Activated T-helper 2 cell treated with anti-CD3 and anti-CD28 coated beads, Interferon-gamma antibody, Interleukin-2, Interleukin-4, amounts not matched to agents 10 μg/mL and 5 μg/mL and 100 μg/mL, durations not matched to agents 14 hours and 24 hours and 36 hours (primary cell): ENCODE results near the gene MYRIP. TPM values are rescaled to one million over a fixed set of nuclear protein-coding genes. Genes with fewer than 3 reads are reported as not detected.
"Not testable (repeated sequence)": the region's sequence is repeated elsewhere in the genome, so short reads cannot be mapped to it uniquely, and the experiment has no call there.

Experiments
- DNase-seq: peaks from one replicate; pipeline ENCODE4 v3.0.0; 2021; ENCODE audit warnings: low spot score
- H3K27ac Mint-ChIP-seq: one replicate; pipeline ENCODE4 v1.8.0; 2021; ENCODE audit warnings: mixed read lengths
- H3K27me3 Mint-ChIP-seq: one replicate; pipeline ENCODE4 v1.8.0; 2021; ENCODE audit warnings: low read depth, mixed read lengths
- H3K36me3 Mint-ChIP-seq: one replicate; pipeline ENCODE4 v1.8.0; 2021; ENCODE audit warnings: low read depth, mixed read lengths
- H3K4me1 Mint-ChIP-seq: one replicate; pipeline ENCODE4 v1.8.0; 2021; ENCODE audit warnings: low read depth, mixed read lengths
- H3K4me3 Mint-ChIP-seq: one replicate; pipeline ENCODE4 v1.8.0; 2021; ENCODE audit warnings: low read depth, mild to moderate bottlenecking, moderate library complexity, mixed read lengths
- H3K9me3 Mint-ChIP-seq: one replicate; pipeline ENCODE4 v1.8.0; 2021; ENCODE audit warnings: mixed read lengths
- intact Hi-C: fragments of 100-400 bp; cut with micrococcal nuclease; formaldehyde crosslinking; loops from one replicate; pipeline ENCODE4 v1.15.1; 2023
- total RNA-seq: library from RNA; stranded (reverse); gene quantifications from 2 replicates; pipeline ENCODE4 v1.2.3, GENCODE V29; 2022

Gene MYRIP
- total RNA-seq, 1 donor from 2014 or later, result not detected

GRCh38 chr3:39811561-39811960 lies 2.2 kb downstream of the MYRIP start:
- H3K4me3 Mint-ChIP-seq, result no peak overlapping the region
- DNase-seq, result no peak
- intact Hi-C loops, result no loop called here
- H3K4me1 Mint-ChIP-seq, result peaks cover 7% of the 10 kb centered on the region
- H3K27me3 Mint-ChIP-seq, result peaks cover 52% of the 10 kb centered on the region
- no peaks in the 10 kb centered on the region for H3K9me3 Mint-ChIP-seq
- no peak overlapping the region for H3K27ac Mint-ChIP-seq
- H3K36me3 Mint-ChIP-seq, result no peaks in the 10 kb centered on the region

DNA sequence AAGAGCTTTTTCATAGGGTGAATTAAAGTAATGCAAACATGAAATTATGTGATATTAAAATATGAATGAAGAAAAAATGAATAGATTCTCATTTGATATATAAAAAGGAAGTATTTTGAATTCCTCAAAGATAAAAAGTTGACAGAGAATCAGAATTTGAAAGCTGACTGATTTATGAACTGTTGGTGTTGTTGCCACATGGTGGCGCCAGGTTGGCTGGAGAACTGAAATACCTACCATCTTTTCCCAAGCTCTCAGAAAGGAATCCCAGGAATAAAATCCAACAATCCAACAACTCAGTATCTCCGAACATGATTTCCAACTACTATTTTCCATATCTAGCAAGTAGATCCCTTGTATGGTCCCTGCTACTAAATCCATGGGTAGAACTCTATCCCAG lies 3.1 kb downstream of the MYRIP start:
- H3K4me3 Mint-ChIP-seq, result no peak overlapping the region
- peaks cover 7% of the 10 kb centered on the region for H3K4me1 Mint-ChIP-seq
- H3K9me3 Mint-ChIP-seq, result no peaks in the 10 kb centered on the region

DNA sequence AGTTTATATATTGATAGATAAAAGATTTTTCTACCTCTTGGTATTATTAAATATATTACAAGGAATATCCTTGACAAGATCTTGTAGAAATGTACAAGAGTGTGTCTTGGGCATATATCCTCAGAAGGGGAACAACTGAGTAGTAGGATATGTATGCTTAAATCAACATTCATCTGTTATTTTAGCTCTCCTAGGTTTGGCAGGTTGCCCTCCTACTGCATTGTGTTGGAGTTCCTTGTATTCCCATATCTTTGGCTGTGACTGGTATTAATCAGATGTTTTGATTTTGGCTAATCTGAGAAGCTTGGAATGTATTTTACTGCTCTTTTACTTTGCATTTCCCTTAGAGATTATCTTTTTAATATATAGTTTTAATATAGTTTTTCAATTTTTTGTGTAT lies 4.6 kb downstream of the MYRIP start:
- Mint-ChIP-seq H3K36me3 (no peaks in the 10 kb centered on the region), H3K27ac (no peak overlapping the region), H3K4me1 (peaks cover 2% of the 10 kb centered on the region), H3K4me3 (no peak overlapping the region), H3K27me3 (peaks cover 27% of the 10 kb centered on the region), H3K9me3 (no peaks in the 10 kb centered on the region)
- intact Hi-C loops, result no loop called here
- DNase-seq, result no peak

More for the DNA sequence above, 3.1 kb downstream of the MYRIP start:
- intact Hi-C loops, result no loop called here
- Mint-ChIP-seq H3K27ac (no peak overlapping the region), H3K36me3 (no peaks in the 10 kb centered on the region), H3K27me3 (peaks cover 42% of the 10 kb centered on the region)
- no peak for DNase-seq

- no peaks in the 10 kb centered on the region for H3K9me3 Mint-ChIP-seq
- H3K36me3 Mint-ChIP-seq, result no peaks in the 10 kb centered on the region
- peaks cover 2% of the 10 kb centered on the region for H3K27me3 Mint-ChIP-seq
- intact Hi-C loops, result no loop called here
- no peak for DNase-seq
- no peak overlapping the region for H3K27ac Mint-ChIP-seq
- no peak overlapping the region for H3K4me3 Mint-ChIP-seq
- no peaks in the 10 kb centered on the region for H3K4me1 Mint-ChIP-seq
Measured at GRCh38 chr3:39819899-39820298, 10.5 kb downstream of the MYRIP start.

- H3K36me3 Mint-ChIP-seq, H3K27me3 Mint-ChIP-seq, intact Hi-C loops, H3K27ac Mint-ChIP-seq, H3K4me1 Mint-ChIP-seq, DNase-seq, H3K9me3 Mint-ChIP-seq, H3K4me3 Mint-ChIP-seq: not testable (repeated sequence)
Measured at GRCh38 chr3:39833764-39834163, 24.4 kb downstream of the MYRIP start.

- H3K4me1 Mint-ChIP-seq, result no peaks in the 10 kb centered on the region
- intact Hi-C loops, result no loop called here
- H3K36me3 Mint-ChIP-seq, result no peaks in the 10 kb centered on the region
- no peak overlapping the region for H3K27ac Mint-ChIP-seq
- H3K27me3 Mint-ChIP-seq, result no peaks in the 10 kb centered on the region
- H3K4me3 Mint-ChIP-seq, result no peak overlapping the region
- H3K9me3 Mint-ChIP-seq, result no peaks in the 10 kb centered on the region
- DNase-seq, result no peak
Measured at GRCh38 chr3:39839484-39839883, 30.1 kb downstream of the MYRIP start.

DNA sequence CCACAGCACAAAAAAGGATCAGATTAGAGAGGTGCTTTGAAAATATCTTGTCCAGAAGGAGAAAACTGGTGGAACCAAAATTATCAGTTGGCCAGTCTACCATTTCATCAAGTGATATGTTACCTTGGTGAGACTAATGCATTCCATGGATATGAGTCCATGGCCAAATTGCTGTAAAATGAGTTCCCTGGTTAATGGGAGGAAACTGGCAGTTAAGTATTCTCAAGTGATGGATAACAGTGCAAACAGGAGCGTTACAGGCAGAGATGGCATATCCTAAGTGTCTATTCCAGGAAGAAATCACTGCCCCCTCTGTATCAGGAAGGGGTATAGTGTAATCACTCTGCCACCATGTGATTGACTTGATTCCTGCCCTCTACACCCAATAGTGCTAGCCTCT lies 34.0 kb downstream of the MYRIP start:
- Mint-ChIP-seq H3K4me3 (no peak overlapping the region), H3K27me3 (no peaks in the 10 kb centered on the region), H3K36me3 (no peaks in the 10 kb centered on the region), H3K27ac (no peak overlapping the region), H3K4me1 (no peaks in the 10 kb centered on the region), H3K9me3 (no peaks in the 10 kb centered on the region)
- intact Hi-C loops, result no loop called here
- DNase-seq, result no peak

- no peaks in the 10 kb centered on the region for H3K4me1 Mint-ChIP-seq
- no peak for DNase-seq
- H3K27me3 Mint-ChIP-seq, result no peaks in the 10 kb centered on the region
- no peaks in the 10 kb centered on the region for H3K36me3 Mint-ChIP-seq
- H3K4me3 Mint-ChIP-seq, result no peak overlapping the region
- intact Hi-C loops, result no loop called here
- H3K27ac Mint-ChIP-seq, result no peak overlapping the region
- H3K9me3 Mint-ChIP-seq, result no peaks in the 10 kb centered on the region
Measured at GRCh38 chr3:39848365-39848764, 39.0 kb downstream of the MYRIP start.

DNA sequence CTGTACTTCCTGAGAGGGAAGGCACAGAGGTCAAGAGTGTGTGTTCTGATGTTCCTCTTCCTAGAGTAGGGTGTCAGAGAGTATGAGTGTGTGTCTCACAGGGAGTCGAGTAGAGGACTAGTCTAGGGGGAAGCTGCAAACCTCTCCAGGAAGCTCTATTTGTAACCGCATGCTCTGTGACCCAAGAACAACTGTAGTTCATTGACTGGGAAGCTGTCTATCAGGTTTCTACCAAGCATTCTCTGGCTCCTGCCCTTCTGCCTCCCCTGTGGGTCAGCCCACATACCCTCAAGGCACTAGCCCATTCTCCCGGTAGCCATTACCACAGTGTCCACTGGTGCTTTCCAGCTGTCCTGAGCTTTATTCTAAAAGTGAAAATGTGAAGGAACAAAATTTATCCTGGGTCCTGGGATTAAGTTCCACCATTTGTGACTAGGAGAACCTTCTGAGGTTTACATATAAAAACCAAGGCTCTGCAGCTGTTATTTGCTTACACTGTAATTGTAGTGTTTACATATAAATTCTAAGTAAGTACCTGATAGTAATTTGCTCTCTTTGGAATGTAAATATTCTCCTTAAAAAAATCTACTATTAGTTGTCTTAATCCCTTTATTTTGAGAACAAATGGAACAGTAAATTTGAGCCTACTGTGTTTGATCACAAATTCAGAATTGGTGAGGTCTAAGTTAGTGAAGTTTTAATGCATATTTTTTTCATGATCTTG lies 40.7 kb downstream of the MYRIP start:
- Mint-ChIP-seq H3K27ac (no peak overlapping the region), H3K9me3 (no peaks in the 10 kb centered on the region), H3K27me3 (no peaks in the 10 kb centered on the region), H3K36me3 (no peaks in the 10 kb centered on the region), H3K4me1 (no peaks in the 10 kb centered on the region), H3K4me3 (no peak overlapping the region)
- no peak for DNase-seq
- intact Hi-C loops, result no loop called here

- intact Hi-C loops, result no loop called here
- no peak overlapping the region for H3K4me3 Mint-ChIP-seq
Measured at GRCh38 chr3:39850716-39851032, 41.3 kb downstream of the MYRIP start.

GRCh38 chr3:39855517-39855916 lies 46.1 kb downstream of the MYRIP start:
- intact Hi-C loops, result no loop called here
- no peak overlapping the region for H3K4me3 Mint-ChIP-seq
- no peaks in the 10 kb centered on the region for H3K27me3 Mint-ChIP-seq
- no peaks in the 10 kb centered on the region for H3K4me1 Mint-ChIP-seq
- DNase-seq, result no peak
- H3K27ac Mint-ChIP-seq, result no peak overlapping the region
- peaks cover 10% of the 10 kb centered on the region for H3K9me3 Mint-ChIP-seq
- H3K36me3 Mint-ChIP-seq, result no peaks in the 10 kb centered on the region

More at GRCh38 chr3:39850716-39851032, 41.3 kb downstream of the MYRIP start:
- no peaks in the 10 kb centered on the region for H3K9me3 Mint-ChIP-seq
- no peaks in the 10 kb centered on the region for H3K4me1 Mint-ChIP-seq
- H3K27ac Mint-ChIP-seq, result no peak overlapping the region
- H3K27me3 Mint-ChIP-seq, result no peaks in the 10 kb centered on the region
- DNase-seq, result no peak
- no peaks in the 10 kb centered on the region for H3K36me3 Mint-ChIP-seq

DNA sequence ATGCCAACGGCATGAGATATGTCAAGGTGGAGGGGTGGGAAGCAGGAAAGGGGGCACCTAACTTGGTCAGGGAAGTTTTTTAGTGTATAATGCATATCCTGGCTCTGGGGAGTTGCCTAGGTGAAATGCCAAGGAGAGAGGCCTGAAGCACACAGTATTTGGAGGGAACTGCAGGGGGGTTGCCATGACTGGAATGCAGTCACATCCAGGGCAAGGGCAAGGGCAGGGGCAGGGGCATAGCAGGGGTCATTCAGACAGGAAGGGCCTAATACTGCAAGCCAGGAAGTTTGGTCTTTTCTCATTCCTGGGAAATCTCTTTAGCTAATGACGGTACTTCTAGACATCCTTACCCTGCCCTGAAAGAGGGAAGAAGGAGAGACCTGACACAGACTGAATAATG lies 60.5 kb downstream of the MYRIP start:
- no peaks in the 10 kb centered on the region for H3K9me3 Mint-ChIP-seq
- H3K4me3 Mint-ChIP-seq, result no peak overlapping the region
- no peaks in the 10 kb centered on the region for H3K36me3 Mint-ChIP-seq
- no peak overlapping the region for H3K27ac Mint-ChIP-seq
- intact Hi-C loops, result no loop called here
- no peaks in the 10 kb centered on the region for H3K4me1 Mint-ChIP-seq
- DNase-seq, result no peak
- H3K27me3 Mint-ChIP-seq, result no peaks in the 10 kb centered on the region

GRCh38 chr3:39870706-39871105 lies 61.3 kb downstream of the MYRIP start:
- H3K27me3 Mint-ChIP-seq, result no peaks in the 10 kb centered on the region
- no peak for DNase-seq
- no peaks in the 10 kb centered on the region for H3K4me1 Mint-ChIP-seq
- no peak overlapping the region for H3K4me3 Mint-ChIP-seq
- H3K27ac Mint-ChIP-seq, result no peak overlapping the region
- H3K9me3 Mint-ChIP-seq, result no peaks in the 10 kb centered on the region
- intact Hi-C loops, result no loop called here
- no peaks in the 10 kb centered on the region for H3K36me3 Mint-ChIP-seq

DNA sequence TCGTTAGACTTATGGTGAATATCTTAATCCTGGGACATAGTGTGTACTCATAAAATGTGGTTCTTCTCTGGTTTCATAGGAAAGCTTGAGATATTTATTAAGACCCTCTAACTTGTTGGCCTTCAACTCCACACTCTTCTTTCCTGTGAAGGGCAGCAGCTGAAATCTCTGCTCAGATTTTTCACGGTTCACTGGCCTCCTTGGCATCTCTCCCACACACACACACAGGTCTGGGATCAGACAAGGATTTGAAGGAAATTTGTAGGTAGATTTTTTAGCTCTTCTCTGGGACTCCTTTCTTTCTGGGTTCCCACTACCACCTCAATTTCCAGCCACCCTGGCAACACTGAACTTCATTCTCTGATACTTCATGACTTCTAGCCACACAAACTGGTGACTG lies 70.2 kb downstream of the MYRIP start:
- H3K4me1 Mint-ChIP-seq, result no peaks in the 10 kb centered on the region
- H3K9me3 Mint-ChIP-seq, result no peaks in the 10 kb centered on the region
- no peak for DNase-seq
- no peaks in the 10 kb centered on the region for H3K36me3 Mint-ChIP-seq
- H3K27ac Mint-ChIP-seq, result no peak overlapping the region
- no peaks in the 10 kb centered on the region for H3K27me3 Mint-ChIP-seq
- intact Hi-C loops, result no loop called here
- no peak overlapping the region for H3K4me3 Mint-ChIP-seq
